ENCODE data around the gene TBC1D1.

The TBC1D1 gene

GRCh38 chr4:38068107-38068506 is 177.2 kb downstream of the TBC1D1 start:
- Histone ChIP-seq H3K79me1 (replicated peaks; ENCODE audit: low read length, poor library complexity, severe bottlenecking) (peaks cover 14% of the 10 kb centered on the region), H3K9ac (ENCODE audit: low read length) (no peak overlapping the region), H3K27me3 (ENCODE audit: control insufficient read depth in 1 of 2, insufficient read depth in 1 of 2, low read length in 2 of 2) (no peaks in the 10 kb centered on the region), H2BK5ac (ENCODE audit: low read depth, low read length, poor library complexity, severe bottlenecking) (no peak overlapping the region), H2AFZ (ENCODE audit: low read depth, low read length) (no peak overlapping the region), H3K18ac (ENCODE audit: low read depth in 1 of 2, low read length in 2 of 2) (no peak overlapping the region), H3K27ac (ENCODE audit: low read length, poor library complexity, severe bottlenecking) (no peak overlapping the region), H2BK120ac (ENCODE audit: low read depth, low read length) (no peak overlapping the region), H3K4ac (ENCODE audit: low read depth in 1 of 2, low read length in 2 of 2) (no peak overlapping the region), H3K9me3 (ENCODE audit: control insufficient read depth, low read length) (no peaks in the 10 kb centered on the region), H3K4me1 (ENCODE audit: control insufficient read depth, insufficient read depth, low read depth, low read length) (peaks cover 1% of the 10 kb centered on the region), H3K14ac (ENCODE audit: low read length in 2 of 2) (no peak overlapping the region), H4K91ac (ENCODE audit: low read length) (no peak overlapping the region), H3K4me3 (ENCODE audit: insufficient read depth in 1 of 2, low read depth in 1 of 2, low read length in 2 of 2) (no peak overlapping the region), H3K4me2 (ENCODE audit: low read length, poor library complexity, severe bottlenecking) (no peak overlapping the region), H3K23ac (ENCODE audit: low read length in 2 of 2) (no peak overlapping the region), H2BK12ac (ENCODE audit: low read length in 2 of 2) (no peak overlapping the region), H2AK5ac (ENCODE audit: low read length, severe bottlenecking) (no peak overlapping the region), H2BK15ac (ENCODE audit: low read depth, poor library complexity, severe bottlenecking) (no peak overlapping the region), H4K8ac (ENCODE audit: low read length) (no peak overlapping the region), H3K36me3 (ENCODE audit: control insufficient read depth in 1 of 2, insufficient read depth in 2 of 2, low read depth in 1 of 2, low read length in 2 of 2) (peaks cover 3 to 17% of the 10 kb centered on the region in 2 experiments)
- 94% methylated on average over 7 of the region's 7 CpGs for WGBS
- DNase-seq, result no peak

DNA sequence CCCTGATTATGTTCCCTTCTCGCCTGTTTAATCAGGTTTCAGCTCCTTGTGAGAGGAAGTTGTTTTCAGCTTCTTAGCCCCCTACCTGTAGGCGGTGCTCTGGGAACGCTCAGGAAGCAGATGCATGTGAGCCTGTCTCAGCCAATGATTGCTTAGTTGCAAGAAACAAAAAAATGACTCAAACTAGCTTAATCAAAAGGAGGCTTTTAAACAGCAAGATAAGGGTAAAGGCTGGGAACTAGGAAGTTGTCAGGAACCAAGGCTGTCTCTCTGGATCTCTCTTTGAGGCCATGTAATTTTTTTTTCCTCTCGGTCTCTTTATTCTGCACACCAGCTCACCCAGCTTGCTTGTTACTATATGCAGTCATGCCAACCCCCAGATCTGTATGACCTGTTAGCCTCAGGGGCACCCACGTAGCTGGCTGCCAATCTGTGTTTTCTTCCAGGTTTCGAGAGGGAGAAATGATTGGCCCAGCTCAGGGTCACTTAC is 178.4 kb downstream of the TBC1D1 start:
- no peak overlapping the region for H2AK5ac ChIP-seq (ENCODE audit: low read length, severe bottlenecking)
- peak overlapping the region; percentile 66 for H2BK120ac ChIP-seq (ENCODE audit: low read depth, low read length)
- no peak overlapping the region for H2BK5ac ChIP-seq (ENCODE audit: low read depth, low read length, poor library complexity, severe bottlenecking)
- no peak overlapping the region for H2AFZ ChIP-seq (ENCODE audit: low read depth, low read length)
- H3K14ac ChIP-seq (ENCODE audit: low read length in 2 of 2), result no peak overlapping the region
- H2BK12ac ChIP-seq (ENCODE audit: low read length in 2 of 2), result peak overlapping the region in 1 of 2 experiments; percentile 4
- no peak overlapping the region for H3K23ac ChIP-seq (ENCODE audit: low read length in 2 of 2)
- H3K9me3 ChIP-seq (ENCODE audit: control insufficient read depth, low read length), result no peaks in the 10 kb centered on the region
- H3K27ac ChIP-seq (ENCODE audit: low read length, poor library complexity, severe bottlenecking), result no peak overlapping the region
- 57% methylated on average over 6 of the region's 6 CpGs for WGBS
- no peak overlapping the region for H3K9ac ChIP-seq (ENCODE audit: low read length)
- no peaks in the 10 kb centered on the region for H3K4me1 ChIP-seq (ENCODE audit: control insufficient read depth, insufficient read depth, low read depth, low read length)
- H4K91ac ChIP-seq (ENCODE audit: low read length), result no peak overlapping the region
- H3K4me2 ChIP-seq (ENCODE audit: low read length, poor library complexity, severe bottlenecking), result no peak overlapping the region
- peak overlapping the region; percentile 3 to 57 for H3K18ac ChIP-seq (ENCODE audit: low read depth in 1 of 2, low read length in 2 of 2)
- H3K27me3 ChIP-seq (ENCODE audit: control insufficient read depth in 1 of 2, insufficient read depth in 1 of 2, low read length in 2 of 2), result no peaks in the 10 kb centered on the region
- no peak overlapping the region for H3K4me3 ChIP-seq (ENCODE audit: insufficient read depth in 1 of 2, low read depth in 1 of 2, low read length in 2 of 2)
- peak; percentile 72 for DNase-seq
- H3K4ac ChIP-seq (ENCODE audit: low read depth in 1 of 2, low read length in 2 of 2), result peak overlapping the region in 1 of 2 experiments; percentile 10
- no peak overlapping the region for H2BK15ac ChIP-seq (ENCODE audit: low read depth, poor library complexity, severe bottlenecking)
- peak overlapping the region; percentile 28 for H4K8ac ChIP-seq (ENCODE audit: low read length)
- H3K79me1 ChIP-seq (replicated peaks; ENCODE audit: low read length, poor library complexity, severe bottlenecking), result peaks cover 10% of the 10 kb centered on the region
- peaks cover 3 to 20% of the 10 kb centered on the region in 2 experiments for H3K36me3 ChIP-seq (ENCODE audit: control insufficient read depth in 1 of 2, insufficient read depth in 2 of 2, low read depth in 1 of 2, low read length in 2 of 2)

DNA sequence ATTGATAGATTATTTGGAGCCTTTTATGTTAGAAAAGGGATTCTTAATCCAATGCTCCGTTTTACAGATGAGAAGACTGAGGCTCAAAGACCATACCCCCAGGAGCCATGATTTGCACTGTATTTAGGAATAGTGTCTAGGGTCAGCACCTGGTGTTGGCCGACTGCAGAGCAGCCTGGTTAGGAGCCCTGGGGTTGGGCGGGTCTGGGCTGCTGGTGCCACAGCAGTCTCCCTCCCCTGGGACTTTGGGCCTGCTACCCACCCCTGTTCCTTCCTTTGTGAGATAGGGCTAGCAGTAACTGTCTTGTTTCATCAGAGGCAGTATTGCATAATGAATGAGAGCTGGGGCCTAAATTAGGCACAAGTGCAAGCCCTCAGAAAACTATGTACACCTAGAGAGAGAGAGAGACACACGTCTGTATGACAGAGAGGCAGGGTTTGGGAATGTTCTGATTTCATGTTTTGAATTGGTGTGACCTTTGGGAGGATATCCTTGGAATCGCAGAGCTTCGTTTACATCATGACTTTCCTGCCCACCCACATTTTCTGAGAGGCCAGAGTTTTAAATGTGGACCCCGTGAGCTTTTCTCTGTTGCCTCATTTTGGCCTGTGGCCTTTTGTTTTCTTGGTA is 181.0 kb downstream of the TBC1D1 start:
- peak; percentile 52 for DNase-seq
- Histone ChIP-seq H2BK12ac (ENCODE audit: low read length in 2 of 2) (peak overlapping the region in 1 of 2 experiments; percentile 68), H3K9ac (ENCODE audit: low read length) (no peak overlapping the region), H2BK5ac (ENCODE audit: low read depth, low read length, poor library complexity, severe bottlenecking) (no peak overlapping the region), H3K14ac (ENCODE audit: low read length in 2 of 2) (no peak overlapping the region), H3K36me3 (ENCODE audit: control insufficient read depth in 1 of 2, insufficient read depth in 2 of 2, low read depth in 1 of 2, low read length in 2 of 2) (peaks cover 3 to 16% of the 10 kb centered on the region in 2 experiments), H4K8ac (ENCODE audit: low read length) (no peak overlapping the region), H2AFZ (ENCODE audit: low read depth, low read length) (no peak overlapping the region), H3K4me1 (ENCODE audit: control insufficient read depth, insufficient read depth, low read depth, low read length) (no peaks in the 10 kb centered on the region), H4K91ac (ENCODE audit: low read length) (no peak overlapping the region), H3K4me3 (ENCODE audit: insufficient read depth in 1 of 2, low read depth in 1 of 2, low read length in 2 of 2) (no peak overlapping the region), H3K27ac (ENCODE audit: low read length, poor library complexity, severe bottlenecking) (no peak overlapping the region), H3K9me3 (ENCODE audit: control insufficient read depth, low read length) (no peaks in the 10 kb centered on the region), H3K4me2 (ENCODE audit: low read length, poor library complexity, severe bottlenecking) (no peak overlapping the region), H2BK15ac (ENCODE audit: low read depth, poor library complexity, severe bottlenecking) (no peak overlapping the region), H3K23ac (ENCODE audit: low read length in 2 of 2) (no peak overlapping the region), H3K79me1 (replicated peaks; ENCODE audit: low read length, poor library complexity, severe bottlenecking) (peaks cover 7% of the 10 kb centered on the region), H3K18ac (ENCODE audit: low read depth in 1 of 2, low read length in 2 of 2) (peak overlapping the region in 1 of 2 experiments; percentile 64), H3K4ac (ENCODE audit: low read depth in 1 of 2, low read length in 2 of 2) (no peak overlapping the region), H2AK5ac (ENCODE audit: low read length, severe bottlenecking) (peak overlapping the region; percentile 8), H3K27me3 (ENCODE audit: control insufficient read depth in 1 of 2, insufficient read depth in 1 of 2, low read length in 2 of 2) (no peaks in the 10 kb centered on the region), H2BK120ac (ENCODE audit: low read depth, low read length) (no peak overlapping the region)
- 74% methylated on average over 6 of the region's 7 CpGs for WGBS

DNA sequence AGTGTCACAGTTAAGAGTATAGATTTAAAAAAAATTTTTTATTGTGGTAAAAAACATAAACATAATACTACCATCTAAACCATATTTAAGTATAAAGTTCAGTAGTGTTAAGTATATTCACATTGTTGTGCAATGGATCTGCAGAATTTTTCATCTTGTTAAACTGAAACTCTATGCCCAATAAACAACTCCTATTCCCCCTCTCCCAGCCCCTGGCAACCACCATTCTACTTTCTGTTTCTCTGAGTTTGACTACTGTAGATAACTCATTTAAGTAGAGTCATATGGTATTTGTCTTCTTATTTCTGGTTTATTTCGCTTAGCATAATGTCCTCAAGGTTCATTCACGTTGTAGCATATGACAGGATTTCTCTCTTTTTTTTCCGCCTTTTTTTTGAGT is 181.7 kb downstream of the TBC1D1 start:
- Histone ChIP-seq H2BK5ac (ENCODE audit: low read depth, low read length, poor library complexity, severe bottlenecking) (no peak overlapping the region), H4K8ac (ENCODE audit: low read length) (no peak overlapping the region), H4K91ac (ENCODE audit: low read length) (no peak overlapping the region), H3K36me3 (ENCODE audit: control insufficient read depth in 1 of 2, insufficient read depth in 2 of 2, low read depth in 1 of 2, low read length in 2 of 2) (peaks cover 3 to 13% of the 10 kb centered on the region in 2 experiments), H3K27me3 (ENCODE audit: control insufficient read depth in 1 of 2, insufficient read depth in 1 of 2, low read length in 2 of 2) (no peaks in the 10 kb centered on the region), H3K23ac (ENCODE audit: low read length in 2 of 2) (no peak overlapping the region), H2BK15ac (ENCODE audit: low read depth, poor library complexity, severe bottlenecking) (no peak overlapping the region), H3K4ac (ENCODE audit: low read depth in 1 of 2, low read length in 2 of 2) (no peak overlapping the region), H3K9me3 (ENCODE audit: control insufficient read depth, low read length) (no peaks in the 10 kb centered on the region), H3K9ac (ENCODE audit: low read length) (no peak overlapping the region), H3K18ac (ENCODE audit: low read depth in 1 of 2, low read length in 2 of 2) (no peak overlapping the region), H3K4me3 (ENCODE audit: insufficient read depth in 1 of 2, low read depth in 1 of 2, low read length in 2 of 2) (no peak overlapping the region), H2AK5ac (ENCODE audit: low read length, severe bottlenecking) (no peak overlapping the region), H3K14ac (ENCODE audit: low read length in 2 of 2) (no peak overlapping the region), H3K4me2 (ENCODE audit: low read length, poor library complexity, severe bottlenecking) (no peak overlapping the region), H2BK12ac (ENCODE audit: low read length in 2 of 2) (no peak overlapping the region), H3K79me1 (replicated peaks; ENCODE audit: low read length, poor library complexity, severe bottlenecking) (peaks cover 7% of the 10 kb centered on the region), H3K4me1 (ENCODE audit: control insufficient read depth, insufficient read depth, low read depth, low read length) (no peaks in the 10 kb centered on the region), H2AFZ (ENCODE audit: low read depth, low read length) (no peak overlapping the region), H2BK120ac (ENCODE audit: low read depth, low read length) (no peak overlapping the region), H3K27ac (ENCODE audit: low read length, poor library complexity, severe bottlenecking) (no peak overlapping the region)
- WGBS, result no CpG with 5 or more reads among the region's 3 CpGs
- DNase-seq, result peak; percentile 57

All from mesenchymal stem cell (in vitro differentiated cells and primary cell).